SK-N-MC (cell line): Measurements from ENCODE around the gene SSX2IP.
A peak's percentile ranks its signal among the peaks of the same experiment; 100 is the strongest.

Source experiments
- EZH2 ChIP-seq: fragments of 200-600 bp; sonication (generic); IDR thresholded peaks from one replicate; pipeline ENCODE4 v1.6.1; 2017; ENCODE audit warnings: antibody characterized with exemption
- FOXP2 ChIP-seq: optimal IDR thresholded peaks from 2 replicates; pipeline ENCODE3; 2011; ENCODE audit warnings: mild to moderate bottlenecking, moderate library complexity; ENCODE audit not compliant: insufficient read depth; ENCODE audit errors: extremely low read length, control extremely low read depth
- POLR2AphosphoS5 ChIP-seq: IDR thresholded peaks from 2 replicates; pipeline ENCODE4 v1.6.1; 2012; ENCODE audit warnings: mild to moderate bottlenecking, low read depth, low read length, borderline replicate concordance

GRCh38 chr1:84690397-84691121 is at the start of gene SSX2IP:
- TF ChIP-seq EZH2 (no peak), POLR2AphosphoS5 (peak; percentile 86), FOXP2 (no peak)
